NCI-H526 (cell line): ENCODE results near the gene LIPT2.
"Not testable (repeated sequence)": the region's sequence is repeated elsewhere in the genome, so short reads cannot be mapped to it uniquely, and the experiment has no call there.

Source experiments
- DNase-seq, 2 experiments: peaks; one replicate each; lab custom pipeline; 2025; lab: John Stamatoyannopoulos, UW

LIPT2 gene

DNA sequence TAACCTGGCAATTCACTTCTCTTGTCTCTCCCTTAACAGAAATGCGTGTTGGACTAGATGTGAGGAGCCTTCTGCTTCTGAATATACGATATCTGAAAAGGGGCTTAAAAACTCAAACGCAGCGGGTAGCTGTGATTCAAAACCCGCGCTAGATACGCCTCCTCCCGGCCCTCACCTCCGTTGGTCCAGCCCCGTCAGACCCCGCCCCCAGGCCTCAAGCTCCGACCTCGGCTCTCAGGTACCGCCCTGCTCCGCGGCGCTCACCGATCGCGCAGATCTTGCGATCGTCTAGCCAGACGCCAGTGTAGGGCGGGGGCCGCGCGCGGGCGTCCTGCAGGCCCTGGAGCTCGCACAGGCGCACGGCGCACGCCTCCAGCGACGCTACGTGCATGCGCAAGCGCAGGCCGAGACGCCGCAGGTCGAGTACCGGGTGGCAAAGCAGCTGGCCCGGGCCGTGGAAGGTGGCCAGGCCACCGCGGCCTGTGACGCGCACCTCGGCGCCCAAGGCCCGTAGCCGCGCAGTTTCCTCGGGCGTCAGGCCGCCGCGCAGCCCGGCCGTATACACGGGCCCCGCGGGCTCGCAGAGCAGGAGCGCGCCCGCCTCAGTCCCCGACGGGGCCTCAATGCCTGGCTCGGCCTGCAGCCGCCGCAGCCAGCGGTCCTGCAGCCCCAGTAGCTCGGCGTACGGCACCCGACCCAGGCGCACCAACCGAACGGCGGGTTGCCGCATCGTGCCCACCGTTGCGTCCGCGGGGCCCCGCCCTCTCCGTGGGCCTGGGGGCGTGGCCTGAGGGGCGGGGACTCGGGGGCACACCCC lies at the start of gene LIPT2:
Gene LIPT2, minus strand, starts transcription at position 751 of the 817 bp plus-strand sequence. Its CDS starts 21 bp downstream, at position 730.
- peak; percentile 97 to 100 for DNase-seq

GRCh38 chr11:74541466-74541865 lies 47.9 kb upstream of the LIPT2 start:
- DNase-seq: no peak

- DNase-seq: no peak
Observed at GRCh38 chr11:74540270-74540669, 46.7 kb upstream of the LIPT2 start.

DNA sequence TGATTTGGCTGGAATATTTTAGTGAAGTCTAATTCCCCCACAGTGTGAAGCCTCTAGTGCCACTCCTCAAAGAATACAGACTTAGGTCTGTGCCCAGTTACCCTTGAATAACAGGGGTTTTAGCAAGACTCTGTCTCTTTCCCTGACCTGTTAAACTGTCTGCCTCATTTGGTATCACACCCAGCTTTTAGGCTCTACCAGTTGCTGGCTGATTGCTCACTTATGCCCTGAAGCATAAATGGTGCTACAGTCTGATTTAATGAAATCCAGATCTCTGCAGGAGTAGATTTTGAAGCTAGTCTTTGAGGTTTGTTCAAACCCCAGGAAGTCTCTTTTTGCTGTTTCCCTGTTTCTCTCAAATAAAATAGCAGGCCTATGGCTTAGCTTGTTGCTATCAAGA lies 45.2 kb upstream of the LIPT2 start:
- DNase-seq: no peak

DNA sequence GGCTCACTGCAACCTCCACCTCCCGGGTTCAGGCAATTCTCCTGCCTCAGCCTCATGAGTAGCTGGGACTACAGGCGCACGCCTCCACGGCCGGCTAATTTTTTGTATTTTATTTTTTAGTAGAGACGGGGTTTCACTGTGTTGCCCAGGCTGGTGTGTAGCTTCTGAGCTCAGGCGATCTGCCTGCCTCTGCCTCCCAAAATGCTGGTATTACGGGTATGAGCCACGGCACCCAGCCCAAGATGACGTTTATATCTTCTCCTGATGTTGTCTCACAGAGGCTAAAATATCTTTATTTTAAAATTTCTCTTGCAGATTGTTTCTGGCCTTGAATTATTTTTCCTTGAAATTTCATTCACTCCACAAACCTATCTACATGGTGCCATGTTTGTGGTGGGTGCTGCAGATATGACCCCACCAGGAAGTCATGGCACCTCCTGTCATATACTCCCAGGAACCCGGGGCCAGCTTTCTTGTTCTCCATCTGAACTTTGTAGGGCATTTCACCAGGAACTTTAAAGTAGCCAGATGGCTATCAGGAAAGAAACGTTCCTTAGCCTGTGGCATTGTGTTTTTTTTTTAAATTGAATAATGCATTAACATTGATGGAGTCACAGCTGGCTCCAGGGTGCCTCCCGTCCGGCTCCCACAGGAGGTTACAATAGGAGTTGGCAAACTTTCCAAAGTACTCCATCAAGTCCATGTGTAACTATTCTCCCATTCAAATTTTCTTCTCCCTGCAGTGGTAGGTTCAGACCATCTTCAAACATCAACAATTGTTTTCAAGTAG lies 42.0 kb upstream of the LIPT2 start:
- DNase-seq: no peak

DNA sequence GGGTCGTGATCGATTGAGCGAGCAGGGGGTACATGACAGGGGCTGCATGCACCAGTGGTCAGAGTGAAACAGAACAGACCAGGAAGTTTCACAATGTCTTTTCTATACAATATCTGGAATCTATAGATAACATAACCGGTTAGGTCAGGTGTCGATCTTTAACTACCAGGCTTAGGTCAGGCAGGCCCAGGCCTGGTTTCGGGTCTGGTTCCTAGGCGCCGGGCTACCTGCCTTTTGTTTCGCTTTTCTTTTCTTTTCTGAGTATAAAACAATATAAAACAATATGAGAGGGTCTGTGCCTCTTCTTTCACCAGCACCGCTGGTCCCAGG lies 41.4 kb upstream of the LIPT2 start:
- not testable (repeated sequence) for DNase-seq

DNA sequence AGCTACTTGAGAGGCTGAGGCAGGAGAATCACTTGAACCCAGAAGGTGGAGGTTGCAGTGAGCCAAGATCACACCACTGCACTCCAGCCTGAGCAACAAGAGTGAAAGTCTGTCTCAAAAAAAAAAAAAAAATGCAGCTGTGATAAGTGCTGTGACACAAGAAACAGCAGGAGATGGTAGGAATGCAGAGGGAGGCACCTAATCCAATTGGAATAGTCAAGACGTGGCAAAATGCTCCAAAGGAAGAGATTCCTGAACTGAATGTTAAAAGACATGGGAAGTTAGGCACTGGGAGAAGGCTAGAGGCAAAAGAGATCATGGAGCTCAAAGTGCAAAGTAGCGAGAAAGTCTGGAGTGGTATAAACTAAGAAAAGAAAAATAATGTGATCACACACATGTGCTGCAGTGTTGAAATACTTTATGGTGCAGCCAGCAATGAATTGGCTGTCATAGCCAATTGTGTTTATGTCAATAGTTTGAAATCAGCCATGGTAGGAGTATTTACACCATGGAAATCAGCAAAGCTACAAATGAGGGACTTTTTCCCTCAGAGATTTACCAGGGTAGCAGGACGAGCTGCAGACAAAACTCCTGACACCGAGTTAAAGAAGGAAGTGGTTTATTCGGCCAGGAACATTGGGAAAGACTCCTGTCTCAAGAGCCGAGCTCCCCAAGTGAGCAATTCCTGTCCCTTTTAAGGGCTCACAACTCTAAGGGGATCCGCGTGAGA lies 40.9 kb upstream of the LIPT2 start:
- DNase-seq: no peak

DNA sequence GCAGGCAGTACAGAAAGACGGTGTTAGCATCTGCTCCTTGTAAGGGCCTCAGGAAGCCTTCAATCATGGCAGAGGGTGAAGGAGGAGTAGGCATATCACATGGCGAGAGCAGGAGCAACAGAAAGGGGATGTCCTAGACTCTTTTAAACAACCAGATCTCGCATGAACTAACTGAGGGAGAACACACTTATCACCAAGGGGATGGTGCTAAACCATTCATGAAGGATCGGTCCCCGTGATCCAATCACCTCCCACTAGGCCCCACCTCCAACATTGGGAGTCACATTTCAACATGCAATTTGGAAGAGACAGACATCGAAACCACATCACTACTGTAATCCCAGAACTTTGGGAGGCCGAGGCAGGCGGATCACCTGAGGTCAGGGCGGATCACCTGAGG lies 39.9 kb upstream of the LIPT2 start:
- no peak for DNase-seq

GRCh38 chr11:74532501-74533246 lies 39.1 kb upstream of the LIPT2 start:
- DNase-seq: peak in 1 of 2 experiments; percentile 12

DNA sequence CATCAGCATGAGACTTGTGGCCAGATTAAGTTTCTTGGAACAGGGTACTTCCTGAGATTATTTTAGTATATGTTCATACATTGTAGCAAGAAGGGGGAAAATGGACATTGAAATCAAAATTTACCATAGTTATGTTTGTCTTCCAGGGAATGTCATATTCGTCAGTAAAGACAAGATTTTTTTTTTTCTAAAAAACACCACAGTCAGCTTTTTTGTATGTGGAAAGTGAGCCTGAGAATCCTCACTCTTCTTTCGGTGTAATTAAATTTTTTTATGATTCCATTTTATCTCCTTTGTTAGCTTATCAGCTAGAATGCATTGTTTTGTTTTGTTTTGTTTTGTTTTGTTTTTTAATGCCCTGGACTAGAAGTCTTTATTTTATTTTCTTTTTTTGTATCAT lies 31.5 kb upstream of the LIPT2 start:
- no peak for DNase-seq

GRCh38 chr11:74524501-74524900 lies 31.0 kb upstream of the LIPT2 start:
- no peak for DNase-seq

DNA sequence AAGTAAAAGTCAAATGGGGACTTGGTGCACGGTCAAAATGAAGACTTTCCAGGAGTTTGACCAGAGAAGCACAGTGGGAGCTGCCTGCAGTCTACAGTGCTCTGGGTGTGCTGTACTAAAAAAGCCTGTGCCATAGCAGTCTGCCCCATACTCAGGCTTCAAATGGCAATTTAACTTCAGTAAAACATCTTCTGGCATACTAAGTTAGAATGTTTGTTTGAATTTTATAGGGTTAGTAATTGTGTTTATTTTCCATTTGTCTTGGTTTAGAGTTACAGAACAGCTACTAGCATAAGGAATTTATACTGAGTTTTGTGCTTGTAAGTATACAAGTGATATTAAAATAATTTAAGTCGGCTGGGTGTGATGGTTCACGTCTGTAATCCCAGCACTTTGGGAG lies 29.3 kb upstream of the LIPT2 start:
- no peak for DNase-seq

- no peak for DNase-seq
Observed at GRCh38 chr11:74521666-74522252, 28.2 kb upstream of the LIPT2 start.

GRCh38 chr11:74520927-74521665 lies 27.6 kb upstream of the LIPT2 start:
- DNase-seq: no peak

DNA sequence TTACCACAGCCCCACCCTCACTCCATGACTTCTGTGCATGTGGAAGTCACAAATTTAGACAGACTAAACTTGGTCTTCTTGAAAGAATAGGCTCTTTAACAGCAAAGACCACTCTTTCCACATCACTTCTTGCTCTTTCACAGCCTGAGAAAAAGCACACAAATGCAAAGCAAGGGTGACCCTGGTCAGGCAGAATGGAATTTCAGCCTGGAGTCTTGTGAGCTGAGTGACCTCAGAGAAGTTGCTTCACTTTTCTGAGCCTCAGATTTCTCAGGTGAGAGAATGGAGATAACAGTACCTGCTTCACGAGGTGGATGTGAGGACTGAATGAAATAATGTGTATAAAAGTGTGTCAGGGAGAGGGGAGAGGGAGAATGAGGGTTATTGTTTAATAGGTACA lies 26.8 kb upstream of the LIPT2 start:
- DNase-seq: no peak

DNA sequence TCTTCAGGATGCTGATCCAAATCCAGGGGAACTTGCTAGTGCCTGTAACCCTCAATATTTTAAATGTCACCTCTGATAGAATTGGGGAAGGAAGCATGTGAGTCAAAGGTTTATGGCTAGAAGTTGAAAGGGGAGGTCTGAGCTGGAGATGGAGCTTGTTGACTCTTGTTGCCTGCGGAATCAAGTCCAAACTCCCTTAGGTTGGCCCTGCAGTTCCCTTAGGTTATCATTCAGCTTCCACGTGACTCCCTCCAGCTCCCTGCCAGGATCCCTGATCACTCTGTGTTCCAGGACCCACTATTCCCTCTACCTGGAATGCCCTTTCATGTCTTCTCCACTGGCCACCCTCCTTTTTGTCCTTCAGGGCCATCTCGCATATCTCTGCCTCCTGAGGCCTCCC lies 26.2 kb upstream of the LIPT2 start:
- DNase-seq: no peak

- DNase-seq: not testable (repeated sequence)
Observed at GRCh38 chr11:74517592-74517991, 24.1 kb upstream of the LIPT2 start.

GRCh38 chr11:74507582-74507981 lies 14.1 kb upstream of the LIPT2 start:
- no peak for DNase-seq

- no peak for DNase-seq
Observed at GRCh38 chr11:74506823-74507222, 13.3 kb upstream of the LIPT2 start.

GRCh38 chr11:74505911-74506310 lies 12.4 kb upstream of the LIPT2 start:
- no peak for DNase-seq
